Left forelimb (tissue), 1 donor: ENCODE measurements around the gene OCA2.

Source experiments
- DNase-seq: peaks from one replicate; pipeline ENCODE4 v3.0.0-alpha.2; 2018; ENCODE audit warnings: low spot score

The OCA2 gene

DNA sequence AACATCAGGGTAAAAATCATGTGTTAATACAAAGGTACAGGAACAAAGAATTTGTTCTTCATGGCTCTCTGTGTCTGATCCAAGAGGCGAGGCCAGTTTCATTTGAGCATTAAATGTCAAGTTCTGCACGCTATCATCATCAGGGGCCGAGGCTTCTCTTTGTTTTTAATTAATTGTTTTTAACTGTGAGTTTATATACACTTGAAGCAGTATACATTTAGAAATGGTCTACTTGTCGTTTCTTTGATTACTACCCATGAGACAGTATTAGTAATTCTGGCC is 21.2 kb upstream of the OCA2 start:
- no peak for DNase-seq

DNA sequence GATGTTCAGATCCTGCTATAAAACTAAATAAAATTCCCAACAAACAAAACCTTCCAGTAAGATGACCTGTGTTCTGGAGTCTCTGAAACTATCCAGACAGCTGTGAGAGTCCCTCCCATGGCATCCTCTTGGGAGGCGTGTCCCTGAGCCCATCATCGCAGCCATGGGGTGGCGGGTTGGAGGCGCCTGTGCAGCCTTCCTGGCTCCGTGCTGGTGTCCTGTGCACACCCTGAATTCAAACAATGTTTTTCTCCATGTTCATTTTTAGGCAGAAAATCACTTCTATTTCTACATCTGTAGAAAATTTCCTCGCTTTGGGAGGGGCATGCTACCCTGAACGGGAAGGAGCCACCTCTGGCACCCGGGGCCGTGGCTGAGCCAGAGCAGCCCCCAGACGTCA is 19.4 kb upstream of the OCA2 start:
- no peak for DNase-seq

DNA sequence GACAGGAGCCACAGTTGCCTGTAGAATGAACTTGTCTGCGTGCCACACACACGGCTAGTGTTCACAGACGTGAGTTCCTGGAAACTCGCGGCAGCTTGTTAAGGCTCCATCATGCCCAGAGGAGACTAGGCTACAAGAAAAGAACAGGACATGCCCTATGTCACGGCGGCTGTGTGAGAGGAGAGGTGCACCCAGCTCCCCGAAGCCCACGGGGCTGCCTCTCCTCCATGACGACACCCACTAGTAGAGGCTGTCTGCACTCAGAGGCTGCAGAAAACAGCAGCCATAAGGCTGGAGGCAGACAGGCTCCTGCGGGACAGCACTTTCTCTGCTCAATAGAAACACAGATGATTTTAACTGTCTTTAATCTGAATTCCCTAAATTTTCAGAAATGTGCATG is 19.0 kb upstream of the OCA2 start:
- DNase-seq: no peak

DNA sequence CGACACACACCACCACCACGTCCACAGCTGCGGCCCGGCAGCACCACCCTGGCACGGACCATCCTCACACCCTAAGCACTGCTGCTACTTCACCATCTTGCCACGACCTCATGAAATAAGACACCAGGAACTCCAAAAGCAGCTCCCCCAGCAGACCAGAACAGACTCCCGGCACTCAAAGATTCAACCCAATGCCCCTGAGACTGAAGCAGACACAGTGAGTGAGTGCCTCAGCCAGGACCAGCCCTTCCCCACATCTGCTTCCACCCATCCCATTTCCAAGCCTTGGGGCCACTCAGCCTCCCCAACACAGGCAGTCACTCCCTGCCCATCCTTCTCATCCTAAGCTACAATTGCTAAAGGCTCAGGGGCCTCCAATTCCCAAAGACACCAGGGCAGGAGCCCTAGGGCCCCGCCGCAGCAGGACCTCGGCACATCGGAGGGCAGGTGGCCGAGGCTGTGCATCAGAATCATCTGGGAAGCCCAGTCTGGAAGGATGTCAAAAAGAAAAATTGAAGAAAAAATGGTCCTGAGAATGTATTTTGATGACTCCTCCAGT is 18.4 kb upstream of the OCA2 start:
- no peak for DNase-seq

- DNase-seq: no peak
Observed at GRCh38 chr15:28116521-28117431, 17.7 kb upstream of the OCA2 start.

DNA sequence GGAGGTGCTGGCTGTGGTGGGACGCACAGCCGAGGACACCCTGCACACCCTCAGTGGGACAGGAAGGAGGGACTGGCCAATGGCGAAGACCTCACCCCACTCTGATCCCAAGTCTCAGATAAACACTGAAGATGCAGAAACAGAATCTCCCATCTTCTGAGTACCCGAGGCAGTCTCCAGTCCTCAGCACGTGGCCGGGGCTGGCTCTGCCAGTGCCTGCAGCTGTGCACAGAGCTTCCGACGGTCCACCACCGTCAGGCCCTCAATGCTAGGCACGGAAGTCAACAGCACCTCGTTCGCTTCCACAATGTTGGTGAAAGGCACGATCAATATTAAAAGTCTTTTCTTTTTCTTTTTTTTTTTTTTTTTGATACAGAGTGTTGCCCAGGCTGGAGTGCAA is 16.8 kb upstream of the OCA2 start:
- DNase-seq: no peak

GRCh38 chr15:28114721-28115622 is 15.9 kb upstream of the OCA2 start:
- no peak for DNase-seq

DNA sequence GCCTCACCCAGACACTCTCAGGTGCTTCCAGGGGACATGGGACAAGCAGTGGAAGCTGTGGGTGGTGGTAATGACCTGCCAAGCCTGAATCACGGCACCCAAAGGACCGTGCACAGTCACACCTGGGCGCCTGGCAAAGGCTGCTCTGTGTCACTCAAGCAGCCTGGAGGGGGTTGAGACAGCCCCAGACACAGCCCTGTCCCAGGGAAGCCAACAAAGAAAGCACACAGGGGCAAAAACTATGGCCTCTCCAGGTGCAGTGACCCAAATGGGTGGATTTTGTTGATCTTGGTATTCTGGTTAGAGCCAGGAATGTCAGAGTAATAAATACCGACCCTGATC is 15.0 kb upstream of the OCA2 start:
- DNase-seq: no peak

DNA sequence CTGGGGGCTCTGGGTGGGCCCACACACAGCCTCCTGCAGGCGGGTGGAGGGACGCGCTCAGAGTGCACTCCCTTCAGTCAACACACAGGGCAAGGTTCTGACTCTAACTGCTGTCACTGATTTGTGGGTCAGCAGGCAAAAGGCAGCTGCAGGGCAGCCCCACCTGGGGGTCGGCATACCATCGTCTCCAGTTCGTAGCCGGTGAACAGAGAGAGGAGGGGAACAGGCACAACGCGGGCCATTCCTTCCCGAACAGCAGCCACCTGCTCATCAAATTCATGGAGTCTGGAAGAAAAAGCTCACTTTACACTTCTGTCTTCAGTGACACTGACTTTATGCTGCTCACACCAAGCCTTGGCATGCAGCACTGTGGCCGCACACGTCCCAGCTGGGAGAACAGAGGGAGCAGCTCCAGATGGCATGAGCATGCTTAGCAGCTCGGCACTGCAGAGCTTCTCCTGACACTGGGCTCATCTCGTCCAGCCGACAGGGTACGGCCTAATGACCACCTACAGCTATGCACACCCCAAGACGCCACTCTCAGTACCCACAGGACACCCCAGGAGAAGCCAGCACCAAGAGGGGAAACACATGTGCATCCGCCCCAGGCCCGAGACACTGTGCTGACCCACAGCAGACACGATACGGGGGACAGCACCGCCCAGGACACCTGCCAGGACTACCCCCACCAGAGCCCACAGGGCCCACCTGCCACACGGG is 14.4 kb upstream of the OCA2 start:
- DNase-seq: no peak

DNA sequence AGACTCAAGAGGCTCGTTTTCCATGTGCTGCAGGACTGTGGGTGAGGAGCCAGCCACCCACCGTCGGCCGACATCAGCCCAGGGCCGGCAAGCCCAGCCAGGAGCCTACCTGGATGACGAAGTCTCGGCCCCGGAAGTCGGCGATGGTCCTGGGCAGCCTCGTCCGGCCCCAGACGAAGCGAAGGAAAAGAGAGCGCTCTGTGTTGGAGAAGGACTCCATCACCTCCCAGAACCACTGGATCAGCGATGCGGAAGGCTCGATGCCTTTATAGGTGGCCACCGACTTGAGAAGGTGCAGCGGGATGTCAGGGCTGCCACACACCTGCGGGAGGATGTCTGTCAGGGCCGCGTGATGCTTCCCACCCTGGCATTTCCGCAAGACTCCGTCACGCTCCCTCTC is 13.8 kb upstream of the OCA2 start:
- no peak for DNase-seq

DNA sequence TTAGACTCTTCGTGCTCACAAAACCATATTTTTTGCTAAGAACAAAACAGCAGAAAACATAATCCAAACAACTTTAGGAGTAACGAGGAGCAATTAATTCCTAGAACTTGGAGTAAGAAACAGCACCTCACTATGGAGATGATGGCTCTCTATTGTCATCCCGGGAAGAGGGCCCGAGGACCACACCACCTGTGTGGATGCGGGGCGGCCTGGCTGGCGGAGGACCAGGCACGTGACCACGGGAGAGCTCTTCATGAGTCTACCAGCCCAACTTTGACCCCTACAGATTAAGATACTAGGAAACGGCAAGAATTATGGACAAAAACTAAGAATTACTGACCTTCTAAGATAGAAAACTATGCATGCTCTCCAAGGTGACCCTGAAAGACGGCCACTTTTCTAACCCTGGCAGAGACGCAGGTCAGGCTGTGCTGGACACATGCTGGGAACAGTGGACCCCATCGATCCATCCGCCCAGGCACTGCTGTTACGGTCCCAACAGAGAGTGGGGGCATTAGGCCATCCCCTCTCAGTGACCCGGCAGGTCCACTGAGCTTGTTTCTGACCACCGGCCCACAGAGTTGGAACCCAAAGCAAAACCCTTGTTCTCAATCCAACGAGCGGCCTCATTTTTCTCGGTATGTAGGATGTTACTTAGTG is 13.1 kb upstream of the OCA2 start:
- DNase-seq: no peak

DNA sequence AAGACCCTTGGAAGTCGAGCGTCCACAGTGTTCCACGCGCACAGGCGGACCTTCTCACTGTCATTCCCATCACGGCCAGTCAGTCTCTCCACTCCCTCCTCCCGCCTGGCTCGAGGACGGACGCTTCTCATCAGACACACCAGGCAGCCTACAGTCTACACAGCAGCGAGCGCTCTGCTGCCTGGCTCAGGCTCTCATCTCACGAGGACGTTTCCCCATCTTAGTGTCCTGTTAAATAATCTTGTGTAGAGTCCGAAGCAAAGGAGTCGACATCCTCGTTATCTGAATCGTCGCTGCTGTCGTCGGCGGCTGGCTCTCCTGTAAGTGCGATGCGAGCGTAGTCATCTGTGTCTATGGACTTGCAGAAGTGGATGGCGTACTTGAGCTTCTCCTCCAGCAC is 12.4 kb upstream of the OCA2 start:
- DNase-seq: no peak

- DNase-seq: no peak
Observed at GRCh38 chr15:28110481-28110881, 11.4 kb upstream of the OCA2 start.

- DNase-seq: no peak
Observed at GRCh38 chr15:28109626-28110455, 10.7 kb upstream of the OCA2 start.

- no peak for DNase-seq
Observed at GRCh38 chr15:28107904-28108275, 8.8 kb upstream of the OCA2 start.

DNA sequence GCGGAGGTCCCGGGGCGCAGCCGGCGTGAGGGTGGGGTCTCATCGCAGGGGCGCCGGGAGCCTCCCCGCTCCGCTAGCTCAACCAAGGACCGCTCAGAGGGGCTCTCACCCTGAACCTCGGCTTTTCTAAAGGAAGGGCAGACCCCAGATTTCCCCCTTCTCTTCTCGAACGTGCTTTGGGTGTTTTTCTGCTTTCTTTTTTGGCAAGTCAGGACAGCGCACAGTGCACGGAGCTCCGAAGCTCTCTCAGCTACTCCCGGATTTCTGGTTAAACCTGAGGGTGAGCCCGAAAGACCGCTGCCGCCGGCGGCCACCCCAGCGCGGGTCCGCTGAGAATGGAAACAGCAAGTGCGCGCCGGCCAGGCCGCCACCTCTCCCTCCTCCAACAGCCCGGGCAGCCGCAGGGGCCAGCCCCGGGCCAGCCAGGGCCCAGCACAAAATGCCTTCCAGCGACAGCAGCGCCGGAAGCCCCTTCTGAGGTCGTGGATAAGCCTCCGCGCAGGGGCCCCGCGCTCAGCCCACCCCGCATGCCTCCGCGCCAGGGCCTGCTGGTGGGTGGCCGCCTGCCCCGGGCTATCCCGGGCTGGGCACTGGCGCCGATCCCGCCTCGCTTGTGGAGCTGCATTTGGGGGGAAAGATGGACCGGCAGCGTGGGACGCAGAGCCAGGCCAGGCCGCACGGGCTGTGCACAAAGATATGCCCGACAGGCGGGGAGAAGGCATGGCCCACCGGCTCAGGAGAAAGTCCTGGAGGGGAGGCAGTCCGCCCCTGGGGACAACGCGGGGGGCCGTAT is 8.2 kb upstream of the OCA2 start:
- no peak for DNase-seq

DNA sequence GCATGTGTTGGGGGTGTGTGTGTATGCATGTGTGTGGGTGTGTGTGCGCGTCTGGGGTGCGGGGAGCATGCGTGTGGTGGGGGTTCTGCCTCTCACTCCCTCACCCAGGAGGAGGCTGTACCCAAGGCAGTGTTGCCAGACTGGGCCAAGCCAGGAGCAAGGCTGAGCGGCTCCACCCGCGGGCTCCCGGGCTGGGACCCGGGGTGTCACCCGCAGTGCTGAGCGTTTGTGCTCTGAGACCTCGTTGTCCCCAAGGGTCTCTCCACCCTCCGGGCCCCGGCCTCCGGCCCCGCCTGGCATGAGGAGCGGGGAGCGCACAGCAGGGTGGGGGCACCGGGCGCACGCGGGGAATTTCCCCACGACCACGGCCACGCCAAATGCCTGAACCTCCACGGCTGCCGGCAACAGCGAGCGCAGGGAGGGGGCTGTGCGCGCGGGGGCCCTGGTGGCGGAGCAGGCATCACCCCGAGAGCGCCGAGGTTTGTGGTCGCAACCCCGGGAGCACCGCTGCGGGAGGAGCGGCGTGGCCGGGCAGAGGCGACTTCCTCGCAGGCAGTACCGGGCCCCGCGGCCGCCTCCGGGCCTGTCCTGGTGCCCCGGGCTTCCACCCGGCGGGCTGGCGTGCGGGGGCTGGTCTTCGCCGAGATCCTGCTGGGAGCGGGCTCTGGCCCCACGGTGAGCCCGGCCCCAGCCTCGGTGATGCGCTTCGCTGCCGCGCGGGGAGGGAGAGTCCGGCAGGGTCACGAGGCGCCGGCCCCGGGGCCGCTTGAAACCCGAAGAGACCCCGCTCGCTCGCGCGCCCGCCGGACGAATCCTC is 7.4 kb upstream of the OCA2 start:
- DNase-seq: no peak

DNA sequence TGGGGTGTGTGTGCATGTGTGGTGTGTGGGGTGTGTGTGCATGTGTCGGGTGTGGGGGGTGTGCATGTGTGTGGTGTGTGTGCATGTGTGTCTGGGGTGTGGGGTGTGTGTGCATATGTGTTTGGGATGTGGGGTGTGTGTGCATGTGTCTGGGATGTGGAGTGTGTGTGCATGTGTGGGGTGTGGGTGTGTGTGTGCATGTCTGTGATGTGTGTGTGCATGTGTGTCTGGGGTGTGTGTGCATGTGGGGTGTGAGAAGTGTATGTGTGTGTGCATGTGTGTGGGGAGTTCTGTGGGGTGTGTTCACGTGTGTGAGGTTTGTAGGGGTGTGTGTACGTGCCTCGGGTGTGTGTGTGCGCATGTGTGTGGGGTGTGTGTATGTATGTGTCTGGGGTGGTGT is 6.7 kb upstream of the OCA2 start:
- DNase-seq: no peak

DNA sequence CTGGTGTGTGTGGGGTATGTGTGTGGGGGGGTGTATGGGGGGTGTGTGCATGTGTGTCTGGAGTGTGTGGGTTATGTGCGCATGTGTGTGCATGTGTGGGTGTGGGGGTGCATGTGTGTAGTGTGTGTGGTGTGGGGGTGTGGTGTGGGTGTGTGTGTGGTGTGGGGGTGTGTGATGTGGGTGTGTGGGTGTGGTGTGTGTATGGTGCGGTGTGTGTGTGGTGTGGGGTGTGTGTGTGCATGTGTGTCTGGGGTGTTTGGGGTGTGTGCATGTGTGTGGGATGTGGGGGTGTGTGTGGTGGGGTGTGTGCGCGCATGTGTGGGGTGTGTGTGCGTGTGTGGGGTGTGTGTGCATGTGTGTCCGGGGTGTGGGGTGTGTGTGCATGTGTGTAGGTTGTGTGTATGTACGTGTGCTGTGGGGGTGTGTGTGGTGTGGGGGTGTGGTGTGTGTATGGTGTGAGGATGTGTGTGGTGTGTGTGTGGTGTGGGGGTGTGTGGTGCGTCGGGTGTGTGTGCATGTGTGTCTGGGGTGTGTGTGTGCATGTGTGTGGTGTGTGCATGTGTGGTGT is 6.2 kb upstream of the OCA2 start:
- no peak for DNase-seq
